ENCODE results near the gene DOCK6.

Gene DOCK6

DNA sequence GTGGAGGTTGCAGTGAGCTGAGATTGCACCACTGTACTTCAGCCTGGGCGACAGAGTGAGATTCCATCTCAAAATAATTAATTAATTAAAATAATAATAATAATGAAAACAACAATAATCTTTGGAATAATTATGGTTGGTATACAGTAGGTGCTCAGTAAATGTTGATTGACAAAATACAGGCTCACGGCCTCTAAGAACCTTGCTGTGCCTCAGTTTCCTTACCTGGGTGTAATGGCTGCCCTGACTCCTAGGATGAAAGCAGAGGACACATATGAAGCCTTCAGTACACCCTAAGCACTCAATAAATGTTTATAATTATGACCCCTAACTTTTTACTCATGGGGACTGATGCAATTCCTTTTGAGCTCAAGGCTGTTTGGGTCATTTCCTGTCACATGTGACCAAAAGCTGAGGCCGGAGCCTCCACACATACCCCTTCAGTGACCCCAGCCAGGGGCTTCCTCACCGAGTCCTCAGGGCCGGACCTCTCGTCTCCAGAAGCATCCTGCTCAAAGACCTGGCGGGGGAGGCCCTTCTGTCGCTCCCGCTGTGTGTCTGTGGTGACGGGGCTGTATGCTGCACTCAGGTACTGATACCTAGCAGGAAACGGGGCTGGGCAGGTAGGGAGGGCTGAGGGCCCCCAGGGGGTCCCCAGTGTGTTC lies 10.5 kb downstream of the DOCK6 start:
- H3K36me3 ChIP-seq (replicated peaks; ENCODE audit: insufficient read depth, low read length), result no peaks in the 10 kb centered on the region
- H3K9me2 ChIP-seq (replicated peaks; ENCODE audit: insufficient read depth, low read length), result no peaks in the 10 kb centered on the region
- H2AFZ ChIP-seq (ENCODE audit: low read length), result no peak overlapping the region
- no peak for DNase-seq
- TF ChIP-seq EZH2 (optimal IDR thresholded peaks at IDR 0.05; ENCODE audit: low read depth, low read length) (no peak), EZH2phosphoT487 (IDR thresholded peaks at IDR 0.05; ENCODE audit: low read length) (no peak)
- TF ChIP-seq, protein P1, sequence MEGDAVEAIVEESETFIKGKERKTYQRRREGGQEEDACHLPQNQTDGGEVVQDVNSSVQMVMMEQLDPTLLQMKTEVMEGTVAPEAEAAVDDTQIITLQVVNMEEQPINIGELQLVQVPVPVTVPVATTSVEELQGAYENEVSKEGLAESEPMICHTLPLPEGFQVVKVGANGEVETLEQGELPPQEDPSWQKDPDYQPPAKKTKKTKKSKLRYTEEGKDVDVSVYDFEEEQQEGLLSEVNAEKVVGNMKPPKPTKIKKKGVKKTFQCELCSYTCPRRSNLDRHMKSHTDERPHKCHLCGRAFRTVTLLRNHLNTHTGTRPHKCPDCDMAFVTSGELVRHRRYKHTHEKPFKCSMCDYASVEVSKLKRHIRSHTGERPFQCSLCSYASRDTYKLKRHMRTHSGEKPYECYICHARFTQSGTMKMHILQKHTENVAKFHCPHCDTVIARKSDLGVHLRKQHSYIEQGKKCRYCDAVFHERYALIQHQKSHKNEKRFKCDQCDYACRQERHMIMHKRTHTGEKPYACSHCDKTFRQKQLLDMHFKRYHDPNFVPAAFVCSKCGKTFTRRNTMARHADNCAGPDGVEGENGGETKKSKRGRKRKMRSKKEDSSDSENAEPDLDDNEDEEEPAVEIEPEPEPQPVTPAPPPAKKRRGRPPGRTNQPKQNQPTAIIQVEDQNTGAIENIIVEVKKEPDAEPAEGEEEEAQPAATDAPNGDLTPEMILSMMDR (IDR thresholded peaks at IDR 0.05; ENCODE audit: low read length), result no peak
- H3F3A ChIP-seq (ENCODE audit: insufficient read depth, low read length), result no peaks in the 10 kb centered on the region
- H3K4me3 ChIP-seq (ENCODE audit: low read length), result no peak overlapping the region
- no peak overlapping the region for H3K27ac ChIP-seq (ENCODE audit: low read length)
- H3K4me2 ChIP-seq (ENCODE audit: low read depth, low read length), result no peak overlapping the region
- H3K79me2 ChIP-seq (ENCODE audit: low read length), result no peaks in the 10 kb centered on the region
- H3K9ac ChIP-seq (ENCODE audit: low read length), result no peak overlapping the region
- no peaks in the 10 kb centered on the region for H3K4me1 ChIP-seq (ENCODE audit: low read length)
- H3K9me3 ChIP-seq (replicated peaks; ENCODE audit: insufficient read depth, low read length), result no peaks in the 10 kb centered on the region
- no peaks in the 10 kb centered on the region for H4K20me1 ChIP-seq (ENCODE audit: insufficient read depth, low read length)
- H3K27me3 ChIP-seq (replicated peaks; ENCODE audit: insufficient read depth, low read length), result peaks cover 75% of the 10 kb centered on the region

DNA sequence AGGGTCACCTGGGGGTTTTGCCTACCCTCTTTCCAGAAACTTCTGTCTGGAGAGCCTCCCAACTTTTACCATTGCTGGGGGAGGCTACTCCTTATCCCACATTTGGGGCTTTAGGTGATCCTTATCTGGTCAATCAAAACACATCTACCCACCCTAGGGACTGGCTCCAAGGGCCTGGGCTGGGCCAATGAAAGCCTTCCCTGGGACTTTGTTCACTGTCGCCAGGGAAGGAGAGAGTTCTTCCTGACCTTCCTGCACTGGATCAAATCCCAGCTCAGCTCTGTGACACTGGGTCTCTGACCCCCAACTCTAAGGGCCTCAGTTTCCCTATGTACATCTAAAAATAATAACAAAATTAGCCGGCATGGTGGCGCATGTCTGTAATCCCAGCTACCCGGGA lies 11.1 kb downstream of the DOCK6 start:
- no peaks in the 10 kb centered on the region for H3K36me3 ChIP-seq (replicated peaks; ENCODE audit: insufficient read depth, low read length)

DNA sequence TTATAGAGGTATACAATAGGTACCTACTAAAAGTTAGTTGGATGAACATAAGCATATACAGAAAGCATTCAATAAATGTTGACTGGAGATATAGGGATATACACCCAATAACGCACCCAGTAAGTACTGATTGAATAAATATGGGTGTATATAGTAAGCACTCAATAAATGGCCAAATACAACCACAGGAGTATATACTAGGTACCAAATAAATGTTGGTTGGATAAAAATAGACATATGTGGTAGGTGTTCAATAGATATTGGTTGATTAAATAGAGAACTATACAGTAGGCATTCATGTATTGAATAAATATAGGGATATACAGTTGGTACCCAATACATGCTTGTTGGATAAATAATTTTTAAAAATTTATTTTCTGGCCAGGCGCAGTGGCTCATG lies 13.5 kb downstream of the DOCK6 start:
- Histone ChIP-seq H3K79me2 (ENCODE audit: low read length) (no peaks in the 10 kb centered on the region), H2AFZ (ENCODE audit: low read length) (no peak overlapping the region), H3F3A (ENCODE audit: insufficient read depth, low read length) (no peaks in the 10 kb centered on the region), H4K20me1 (ENCODE audit: insufficient read depth, low read length) (no peaks in the 10 kb centered on the region), H3K4me3 (ENCODE audit: low read length) (no peak overlapping the region), H3K9me2 (replicated peaks; ENCODE audit: insufficient read depth, low read length) (no peaks in the 10 kb centered on the region), H3K4me1 (ENCODE audit: low read length) (no peaks in the 10 kb centered on the region), H3K27ac (ENCODE audit: low read length) (no peak overlapping the region), H3K9me3 (replicated peaks; ENCODE audit: insufficient read depth, low read length) (no peaks in the 10 kb centered on the region), H3K27me3 (replicated peaks; ENCODE audit: insufficient read depth, low read length) (peaks cover 70% of the 10 kb centered on the region), H3K36me3 (replicated peaks; ENCODE audit: insufficient read depth, low read length) (no peaks in the 10 kb centered on the region), H3K4me2 (ENCODE audit: low read depth, low read length) (no peak overlapping the region), H3K9ac (ENCODE audit: low read length) (no peak overlapping the region)
- TF ChIP-seq, protein P1 (IDR thresholded peaks at IDR 0.05; ENCODE audit: low read length), result no peak
- TF ChIP-seq EZH2phosphoT487 (IDR thresholded peaks at IDR 0.05; ENCODE audit: low read length) (no peak), EZH2 (optimal IDR thresholded peaks at IDR 0.05; ENCODE audit: low read depth, low read length) (no peak)
- no peak for DNase-seq

More for the DNA sequence above, 11.1 kb downstream of the DOCK6 start:
- H4K20me1 ChIP-seq (ENCODE audit: insufficient read depth, low read length), result no peaks in the 10 kb centered on the region
- TF ChIP-seq, protein P1 (IDR thresholded peaks at IDR 0.05; ENCODE audit: low read length), result no peak
- TF ChIP-seq EZH2phosphoT487 (IDR thresholded peaks at IDR 0.05; ENCODE audit: low read length) (no peak), EZH2 (optimal IDR thresholded peaks at IDR 0.05; ENCODE audit: low read depth, low read length) (no peak)
- H3K4me1 ChIP-seq (ENCODE audit: low read length), result no peaks in the 10 kb centered on the region
- no peak overlapping the region for H3K9ac ChIP-seq (ENCODE audit: low read length)
- H3K27ac ChIP-seq (ENCODE audit: low read length), result no peak overlapping the region
- H3K4me2 ChIP-seq (ENCODE audit: low read depth, low read length), result no peak overlapping the region
- no peaks in the 10 kb centered on the region for H3K9me3 ChIP-seq (replicated peaks; ENCODE audit: insufficient read depth, low read length)
- no peak for DNase-seq
- no peaks in the 10 kb centered on the region for H3F3A ChIP-seq (ENCODE audit: insufficient read depth, low read length)
- H3K79me2 ChIP-seq (ENCODE audit: low read length), result no peaks in the 10 kb centered on the region
- no peak overlapping the region for H3K4me3 ChIP-seq (ENCODE audit: low read length)
- no peaks in the 10 kb centered on the region for H3K9me2 ChIP-seq (replicated peaks; ENCODE audit: insufficient read depth, low read length)
- H2AFZ ChIP-seq (ENCODE audit: low read length), result no peak overlapping the region
- H3K27me3 ChIP-seq (replicated peaks; ENCODE audit: insufficient read depth, low read length), result peaks cover 75% of the 10 kb centered on the region

All from MM.1S (cell line).